GM18498 (cell line): Measurements from ENCODE around the gene AKR1D1.
"Not testable (repeated sequence)": the region's sequence is repeated elsewhere in the genome, so short reads cannot be mapped to it uniquely, and the experiment has no call there.

ENCODE experiments used
- ATAC-seq: cut with Tn5 transposase; IDR thresholded peaks from one replicate; pipeline ENCODE4 v1.9.1; 2021; ENCODE audit warnings: mild to moderate bottlenecking, moderate library complexity; ENCODE audit not compliant: unreplicated experiment

Gene AKR1D1

GRCh38 chr7:138116892-138117291, 40.6 kb downstream of the AKR1D1 start:
- no peak for ATAC-seq

GRCh38 chr7:138120140-138120827, 44.0 kb downstream of the AKR1D1 start:
- ATAC-seq = no peak

- no peak for ATAC-seq
Observed at GRCh38 chr7:138122162-138122561, 45.9 kb downstream of the AKR1D1 start.

GRCh38 chr7:138125119-138125518, 48.9 kb downstream of the AKR1D1 start:
- ATAC-seq = no peak

GRCh38 chr7:138125598-138126111, 49.4 kb downstream of the AKR1D1 start:
- peak; percentile 87 for ATAC-seq

- no peak for ATAC-seq
Observed at GRCh38 chr7:138126928-138127327, 50.7 kb downstream of the AKR1D1 start.

- ATAC-seq = no peak
Observed at GRCh38 chr7:138127996-138128395, 51.7 kb downstream of the AKR1D1 start.

- ATAC-seq = no peak
Observed at GRCh38 chr7:138129551-138130165, 53.4 kb downstream of the AKR1D1 start.

GRCh38 chr7:138137423-138138171, 61.3 kb downstream of the AKR1D1 start:
- ATAC-seq = no peak

- no peak for ATAC-seq
Observed at GRCh38 chr7:138138244-138138643, 62.0 kb downstream of the AKR1D1 start.

- no peak for ATAC-seq
Observed at GRCh38 chr7:138142583-138143201, 66.4 kb downstream of the AKR1D1 start.

GRCh38 chr7:138144958-138145357, 68.7 kb downstream of the AKR1D1 start:
- ATAC-seq = no peak

- ATAC-seq = not testable (repeated sequence)
Observed at GRCh38 chr7:138146221-138146620, 70.0 kb downstream of the AKR1D1 start.

GRCh38 chr7:138146757-138147734, 70.8 kb downstream of the AKR1D1 start:
- ATAC-seq = not testable (repeated sequence)

- ATAC-seq = no peak
Observed at GRCh38 chr7:138151731-138152577, 75.7 kb downstream of the AKR1D1 start.

- no peak for ATAC-seq
Observed at GRCh38 chr7:138154661-138155060, 78.4 kb downstream of the AKR1D1 start.

- ATAC-seq = no peak
Observed at GRCh38 chr7:138157702-138158101, 81.4 kb downstream of the AKR1D1 start.

GRCh38 chr7:138158739-138159528, 82.7 kb downstream of the AKR1D1 start:
- no peak for ATAC-seq
